HCT116 (cell line): Measurements from ENCODE around the gene BTNL9.

Experiments used
- EZH2 ChIP-seq: fragments of 200-600 bp; sonication (generic); IDR thresholded peaks from 2 replicates; pipeline ENCODE4 v1.6.1; 2017; ENCODE audit warnings: antibody characterized with exemption, mixed run types
- POLR2A ChIP-seq: IDR thresholded peaks from 2 replicates; pipeline ENCODE4 v1.7.0; 2011; ENCODE audit warnings: borderline replicate concordance; ENCODE audit not compliant: insufficient read depth, insufficient read length; ENCODE audit errors: extremely low read depth
- POLR2AphosphoS5 ChIP-seq: IDR thresholded peaks from 2 replicates; pipeline ENCODE4 v1.6.1; 2011; ENCODE audit warnings: mild to moderate bottlenecking, low read depth, low read length, moderate library complexity
- RAD21 ChIP-seq: IDR thresholded peaks from 2 replicates; pipeline ENCODE4 v1.6.1; 2012; ENCODE audit warnings: low read depth, mild to moderate bottlenecking
- SIN3A ChIP-seq: IDR thresholded peaks from 2 replicates; pipeline ENCODE4 v1.6.1; 2012; ENCODE audit warnings: low read depth
- SRF ChIP-seq: IDR thresholded peaks from 2 replicates; pipeline ENCODE4 v1.6.1; 2012; ENCODE audit warnings: low read depth
- TCF7L2 ChIP-seq: IDR thresholded peaks from 2 replicates; pipeline ENCODE4 v1.7.0; 2011; ENCODE audit warnings: borderline replicate concordance, inconsistent platforms; ENCODE audit not compliant: insufficient read depth, insufficient read length; ENCODE audit errors: extremely low read depth
- YY1 ChIP-seq: IDR thresholded peaks from 2 replicates; pipeline ENCODE4 v1.6.1; 2011; ENCODE audit warnings: low read length, low read depth, moderate library complexity, mild to moderate bottlenecking; ENCODE audit not compliant: insufficient replicate concordance; ENCODE audit errors: extremely low read depth
- ZFX ChIP-seq: fragments of 450-650 bp; IDR thresholded peaks from 2 replicates; pipeline ENCODE4 v1.6.1; 2017
- TF ChIP-seq, protein P1 (sequence below), 3 experiments: fragments of 200-600 bp in 1 of 3; sonication (generic) in 1 of 3; IDR thresholded peaks in 2 of 3; conservative IDR thresholded peaks in 1 of 3; 2 replicates each; pipeline ENCODE4 v1.5.1; 2012 to 2017; ENCODE audit warnings: low read depth in 2 of 3, low read length in 2 of 3, antibody characterized with exemption in 1 of 3, borderline replicate concordance in 1 of 3, control low read depth in 1 of 3, mild to moderate bottlenecking in 1 of 3, mixed read lengths in 1 of 3, mixed run types in 1 of 3, moderate library complexity in 1 of 3; ENCODE audit not compliant: insufficient read depth in 1 of 3

DNA sequence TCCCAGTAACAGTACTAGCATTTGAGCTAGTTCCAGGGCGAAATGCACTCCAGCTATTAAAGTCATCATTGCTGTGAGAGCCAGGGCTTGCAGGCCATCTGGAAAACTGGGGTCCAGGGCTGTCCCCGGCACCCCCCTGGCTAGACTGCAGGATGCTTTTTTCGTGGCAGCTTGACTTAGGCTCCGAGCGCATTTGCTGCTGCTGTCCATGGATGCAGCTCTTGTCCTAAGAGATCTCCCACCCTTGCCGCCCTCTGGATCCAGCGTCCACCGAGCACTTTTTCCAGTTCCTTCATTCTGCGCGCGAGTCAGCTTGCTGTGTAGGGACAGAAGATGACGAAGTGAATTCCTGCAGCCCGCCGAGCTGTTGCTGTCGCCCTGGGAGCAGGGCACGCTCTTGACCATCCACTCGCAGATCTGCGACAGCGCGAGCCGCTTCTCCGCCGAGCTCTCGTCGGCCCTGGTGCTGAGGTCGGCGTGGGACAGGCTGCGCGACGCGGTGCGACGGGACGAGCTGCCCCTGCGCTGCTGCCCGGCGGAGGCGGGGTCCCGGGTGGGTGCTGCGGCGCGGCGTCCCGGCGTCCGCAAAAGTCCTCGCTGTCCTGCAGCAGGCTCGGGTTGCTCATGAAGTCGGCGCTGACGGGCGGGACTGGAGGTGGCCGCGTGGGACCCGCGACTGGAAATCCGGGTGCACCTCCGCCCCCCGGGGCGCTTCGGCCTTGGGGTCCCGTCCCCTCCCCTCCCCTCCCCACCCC is 60.2 kb downstream of the BTNL9 start:
- TF ChIP-seq, protein P1, sequence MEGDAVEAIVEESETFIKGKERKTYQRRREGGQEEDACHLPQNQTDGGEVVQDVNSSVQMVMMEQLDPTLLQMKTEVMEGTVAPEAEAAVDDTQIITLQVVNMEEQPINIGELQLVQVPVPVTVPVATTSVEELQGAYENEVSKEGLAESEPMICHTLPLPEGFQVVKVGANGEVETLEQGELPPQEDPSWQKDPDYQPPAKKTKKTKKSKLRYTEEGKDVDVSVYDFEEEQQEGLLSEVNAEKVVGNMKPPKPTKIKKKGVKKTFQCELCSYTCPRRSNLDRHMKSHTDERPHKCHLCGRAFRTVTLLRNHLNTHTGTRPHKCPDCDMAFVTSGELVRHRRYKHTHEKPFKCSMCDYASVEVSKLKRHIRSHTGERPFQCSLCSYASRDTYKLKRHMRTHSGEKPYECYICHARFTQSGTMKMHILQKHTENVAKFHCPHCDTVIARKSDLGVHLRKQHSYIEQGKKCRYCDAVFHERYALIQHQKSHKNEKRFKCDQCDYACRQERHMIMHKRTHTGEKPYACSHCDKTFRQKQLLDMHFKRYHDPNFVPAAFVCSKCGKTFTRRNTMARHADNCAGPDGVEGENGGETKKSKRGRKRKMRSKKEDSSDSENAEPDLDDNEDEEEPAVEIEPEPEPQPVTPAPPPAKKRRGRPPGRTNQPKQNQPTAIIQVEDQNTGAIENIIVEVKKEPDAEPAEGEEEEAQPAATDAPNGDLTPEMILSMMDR (IDR thresholded peaks at IDR 0.05 in 2 of 3, conservative IDR thresholded peaks at IDR 0.05 in 1 of 3; ENCODE audit: borderline replicate concordance in 1 of 3, insufficient read depth in 1 of 3, low read depth in 2 of 3, low read length in 2 of 3) = no peak
- TF ChIP-seq RAD21 (no peak), POLR2AphosphoS5 (no peak), YY1 (no peak), ZFX (no peak), POLR2A (no peak), SIN3A (no peak), TCF7L2 (no peak), EZH2 (no peak), SRF (no peak)
